GM18867 (cell line): ENCODE measurements around the gene SBF1.
A peak's percentile ranks its signal among the peaks of the same experiment; 100 is the strongest.

Source experiments
- ATAC-seq: cut with Tn5 transposase; IDR thresholded peaks from one replicate; pipeline ENCODE4 v1.9.1; 2021; ENCODE audit warnings: mild to moderate bottlenecking, moderate library complexity; ENCODE audit not compliant: unreplicated experiment

Gene SBF1

DNA sequence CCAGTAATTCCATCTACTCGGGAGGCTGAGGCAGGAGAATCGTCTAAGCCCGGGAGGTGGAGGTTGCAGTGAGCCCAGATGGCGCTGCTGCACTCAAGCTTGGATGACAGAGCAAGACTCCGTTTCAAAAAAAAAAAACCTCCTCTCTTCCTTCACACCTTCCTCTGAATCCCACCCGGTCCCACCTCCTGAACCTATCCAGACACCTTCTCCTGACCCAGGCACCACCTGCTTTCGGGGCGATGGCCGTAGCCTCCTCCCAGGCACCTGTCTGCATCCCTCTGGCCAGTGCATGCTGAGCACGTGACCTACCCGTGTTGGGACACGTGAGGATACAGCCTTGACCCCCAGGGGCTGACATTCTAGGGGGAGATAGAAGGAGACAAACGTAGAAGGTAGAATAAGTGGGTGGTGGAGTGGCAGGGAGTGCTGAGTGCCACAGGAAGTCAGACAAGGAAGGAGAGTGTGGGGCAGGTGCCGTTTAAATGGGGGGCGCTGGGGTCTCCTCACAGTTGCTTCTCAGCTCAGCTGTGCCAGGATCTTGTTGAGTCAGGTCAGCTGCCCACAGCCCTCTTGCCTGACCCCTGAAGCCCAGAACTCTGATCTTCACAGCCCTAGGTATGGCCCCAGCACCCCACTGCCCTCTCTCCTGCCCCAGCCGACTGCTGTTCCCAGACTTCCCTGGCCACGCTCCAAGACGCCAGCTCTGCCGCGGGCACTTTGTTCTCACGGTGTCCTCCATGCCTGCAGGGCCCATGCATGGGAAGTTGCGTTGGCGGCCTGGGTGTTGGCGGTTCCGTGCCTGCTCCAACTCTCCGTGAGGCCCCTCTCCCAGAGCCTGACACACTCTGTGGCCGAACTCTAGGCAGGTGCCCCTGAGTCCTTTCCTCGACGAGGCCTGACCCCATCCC is 10.6 kb upstream of the SBF1 start:
- no peak for ATAC-seq

DNA sequence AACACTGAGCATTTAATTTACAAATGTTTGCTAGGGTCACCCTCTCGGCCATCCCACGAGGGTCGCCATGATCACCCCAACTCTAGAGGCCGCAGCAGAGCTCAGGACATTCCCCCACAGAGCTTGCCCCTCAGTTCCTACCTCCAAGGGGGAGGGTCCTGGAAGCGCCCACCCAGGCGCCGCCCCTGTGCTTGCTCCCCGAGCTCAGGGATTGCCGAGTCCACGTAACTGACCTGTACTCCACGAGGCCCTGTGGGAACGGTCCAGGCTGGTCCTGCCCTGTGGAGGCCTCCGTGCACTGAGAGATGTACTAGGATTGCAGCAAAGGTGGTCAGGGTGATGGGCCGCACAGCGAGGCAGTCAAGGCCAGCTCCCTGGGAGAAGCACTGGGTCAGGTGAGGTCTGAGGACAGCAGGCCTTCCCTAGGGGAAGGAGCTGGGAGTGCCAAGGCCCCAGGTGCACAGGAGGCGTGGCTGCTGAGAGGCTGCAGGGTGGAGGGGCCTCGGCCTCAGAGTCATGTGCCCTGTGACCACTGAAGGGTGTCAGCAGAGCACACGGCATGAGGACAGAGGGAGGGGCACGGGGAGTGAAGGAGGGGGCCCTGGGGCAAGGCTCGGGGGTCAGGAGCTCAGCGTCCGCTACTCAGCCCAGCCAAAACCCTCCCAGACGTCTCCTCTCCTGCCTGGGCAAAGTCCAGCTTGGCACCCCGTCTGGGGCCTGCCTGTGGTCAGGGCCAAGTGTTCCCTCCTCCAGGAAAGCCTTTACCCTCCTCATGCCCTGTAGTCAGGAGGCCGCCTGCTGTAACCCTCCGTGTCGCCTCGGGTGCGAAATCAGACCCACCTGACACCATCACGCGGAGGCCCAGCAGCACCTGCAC is 9.4 kb upstream of the SBF1 start:
- no peak for ATAC-seq

DNA sequence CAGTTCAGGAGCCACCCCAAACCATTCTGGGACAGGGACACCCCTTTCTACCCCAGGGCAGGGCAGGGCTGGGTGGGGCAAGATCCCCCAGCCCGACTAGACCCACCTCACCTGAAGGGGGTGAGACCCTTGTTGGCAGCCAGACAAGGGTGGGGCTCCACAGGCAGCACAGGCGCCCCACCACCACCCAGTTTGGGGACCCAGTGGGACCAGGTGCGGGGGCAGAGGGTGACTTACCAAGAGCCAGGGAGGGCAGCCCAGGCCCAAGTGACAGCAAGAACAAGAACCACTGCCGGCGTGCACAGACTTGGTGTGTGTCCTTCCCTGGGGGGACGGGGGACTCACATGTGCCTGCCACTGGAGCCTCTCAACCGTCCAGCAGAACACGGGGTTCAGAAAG is 8.7 kb upstream of the SBF1 start:
- ATAC-seq = no peak

DNA sequence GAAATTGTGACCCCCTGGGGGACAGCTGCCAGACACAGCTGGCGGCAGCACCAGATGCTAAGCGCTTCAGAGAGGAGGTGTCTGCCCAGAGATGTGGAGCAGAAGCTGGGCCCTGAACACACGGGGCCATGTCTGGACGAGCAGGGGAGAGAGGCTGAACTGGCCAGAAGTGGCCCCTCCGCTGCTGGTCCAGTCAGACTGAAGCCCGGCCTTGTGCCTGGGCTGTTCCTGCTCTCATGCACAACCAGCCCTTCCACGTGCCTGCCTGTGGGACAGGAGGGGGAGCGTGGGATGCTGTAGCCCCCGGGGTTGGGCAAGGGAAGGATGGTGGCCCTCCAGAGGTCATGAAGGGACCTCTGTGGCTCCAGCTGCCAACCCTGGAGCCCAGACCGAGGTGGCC is 8.3 kb upstream of the SBF1 start:
- ATAC-seq = no peak

DNA sequence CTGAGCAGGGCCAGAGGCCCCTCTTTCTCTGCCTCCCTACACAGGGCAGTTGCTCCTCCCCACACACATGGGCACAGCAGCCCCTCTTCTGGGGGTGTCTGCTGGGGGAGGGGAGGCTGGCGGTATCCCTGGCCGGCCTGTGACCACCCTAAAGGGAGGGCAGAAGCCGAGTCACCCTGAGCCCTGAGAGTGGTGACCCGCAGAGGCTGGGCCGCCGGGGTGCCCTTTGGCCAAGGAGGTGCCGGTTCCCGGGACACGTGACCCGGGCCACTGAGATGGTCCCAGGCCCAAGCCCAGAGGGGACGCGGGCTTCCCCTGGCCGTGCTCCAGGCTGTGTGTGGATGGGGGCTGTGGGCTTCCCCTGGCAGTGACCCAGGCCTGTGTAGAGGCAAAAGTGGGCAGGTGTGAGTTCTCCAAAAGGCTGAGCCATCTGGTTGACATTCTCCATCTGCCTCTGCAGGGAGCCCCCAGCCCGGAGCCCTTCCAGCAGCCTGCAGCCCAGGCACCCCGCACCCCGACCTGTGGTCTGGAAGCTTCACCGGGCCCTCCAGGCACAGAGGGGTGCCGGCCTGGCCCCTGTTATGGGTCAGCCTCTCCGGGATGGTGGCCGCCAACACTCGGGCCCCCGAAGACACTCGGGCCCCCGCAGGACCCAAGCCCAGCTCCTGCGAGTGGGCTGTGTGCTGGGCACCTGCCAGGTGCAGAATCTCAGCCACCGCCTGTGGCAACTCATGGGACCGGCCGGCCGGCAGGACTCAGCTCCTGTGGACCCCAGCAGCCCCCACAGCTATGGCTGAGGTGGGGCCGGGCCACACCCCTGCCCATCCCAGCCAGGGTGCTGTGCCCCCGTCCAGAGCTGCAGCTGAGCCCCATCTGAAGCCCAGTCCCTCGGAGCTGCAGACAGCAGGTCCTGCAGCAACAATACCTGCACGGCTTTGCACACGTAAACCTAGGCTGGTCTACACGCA is 7.6 kb upstream of the SBF1 start:
- no peak for ATAC-seq

DNA sequence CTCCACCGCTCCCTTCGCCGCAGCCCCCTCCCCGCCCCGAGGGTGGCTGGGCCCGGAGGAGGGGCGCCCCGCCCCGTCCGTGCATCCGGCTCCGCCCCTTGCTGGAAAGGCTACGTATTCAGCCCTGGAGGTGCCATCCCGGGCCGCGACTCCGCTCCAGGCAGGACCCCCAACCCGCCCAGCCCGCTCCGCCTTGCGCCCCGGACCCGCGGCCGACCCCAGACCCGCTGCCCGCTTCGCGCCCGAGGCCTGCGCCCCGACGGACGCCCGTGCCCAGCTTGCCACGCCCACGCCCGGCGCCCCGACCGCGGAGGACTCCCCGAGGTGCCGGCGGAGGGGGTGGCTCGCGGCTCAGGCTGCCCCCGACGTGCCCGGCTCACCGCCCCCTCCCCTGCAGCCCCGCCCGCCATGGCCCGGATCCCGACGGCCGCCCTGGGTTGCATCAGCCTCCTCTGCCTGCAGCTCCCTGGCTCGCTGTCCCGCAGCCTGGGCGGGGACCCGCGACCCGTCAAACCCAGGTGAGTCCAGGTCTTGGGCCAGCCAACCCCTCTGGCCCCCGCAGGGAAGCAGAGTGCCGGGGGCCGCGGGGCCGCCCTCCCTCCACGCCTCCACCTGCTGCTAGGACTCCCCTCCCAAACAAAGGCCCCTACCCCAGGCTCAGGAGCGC is 6.7 kb upstream of the SBF1 start, which contains the start of gene ADM2:
Gene ADM2 (plus strand): TSS at position 104 of the 667 bp plus-strand sequence. CDS start 305 bp downstream, at position 409.
- ATAC-seq = no peak

DNA sequence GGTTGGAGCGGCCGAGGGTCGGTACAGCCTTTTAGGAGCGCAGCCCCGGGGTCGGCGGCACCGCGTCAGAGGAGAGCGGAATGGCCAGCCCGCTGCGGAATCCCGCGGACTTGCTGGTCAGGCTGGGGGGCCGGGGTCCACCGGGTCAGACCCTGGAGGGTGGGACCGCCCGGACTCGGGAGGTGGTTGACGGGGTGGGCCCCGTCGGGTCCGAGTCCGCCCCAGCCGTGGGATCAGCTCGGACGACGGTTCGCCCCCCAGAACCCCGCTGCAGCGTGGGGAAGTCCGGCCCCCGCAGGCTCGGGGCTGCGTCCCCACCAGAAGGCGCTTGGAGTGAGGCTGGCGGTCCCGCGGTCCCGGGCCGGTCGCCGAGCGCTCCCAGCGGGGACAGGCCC is 6.2 kb upstream of the SBF1 start:
- ATAC-seq = no peak

DNA sequence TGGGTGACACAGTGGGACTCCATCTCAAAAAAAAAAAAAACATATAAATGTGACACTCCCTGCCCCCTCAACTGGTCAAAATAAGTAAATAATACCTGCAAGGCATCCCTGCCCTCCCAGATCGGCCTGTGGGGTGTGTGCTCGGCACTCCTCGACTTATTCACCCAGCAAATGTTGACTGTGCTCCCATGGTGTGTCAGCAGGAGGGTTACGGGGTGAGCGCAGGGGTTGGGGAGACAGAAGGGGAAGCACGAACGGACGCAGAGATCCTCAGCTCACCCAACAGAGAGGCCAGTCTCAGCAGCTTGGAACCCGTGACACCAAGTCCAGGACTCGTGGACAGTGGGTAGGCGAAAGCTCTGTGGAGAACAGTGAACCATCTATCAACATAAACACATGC is 4.9 kb upstream of the SBF1 start:
- ATAC-seq = no peak

DNA sequence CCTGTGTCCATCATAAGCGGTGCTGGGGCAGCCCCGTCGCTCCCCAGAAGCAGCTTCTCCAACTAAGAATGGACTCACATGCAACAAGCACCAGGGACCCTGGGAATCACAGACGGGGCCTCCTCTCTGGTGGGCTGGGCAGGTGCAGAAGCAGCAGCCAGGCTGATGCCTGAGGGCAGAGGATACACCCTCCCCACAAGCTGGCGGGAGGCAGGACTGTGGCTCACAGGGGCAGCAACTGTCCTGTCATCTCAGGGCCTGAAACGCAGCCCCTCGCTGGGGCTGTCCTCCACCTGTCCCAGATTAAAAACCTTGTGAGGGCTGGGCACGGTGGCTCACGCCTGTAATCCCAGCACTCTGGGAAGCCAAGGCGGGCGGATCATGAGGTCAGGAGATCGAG is 3.1 kb upstream of the SBF1 start:
- no peak for ATAC-seq

DNA sequence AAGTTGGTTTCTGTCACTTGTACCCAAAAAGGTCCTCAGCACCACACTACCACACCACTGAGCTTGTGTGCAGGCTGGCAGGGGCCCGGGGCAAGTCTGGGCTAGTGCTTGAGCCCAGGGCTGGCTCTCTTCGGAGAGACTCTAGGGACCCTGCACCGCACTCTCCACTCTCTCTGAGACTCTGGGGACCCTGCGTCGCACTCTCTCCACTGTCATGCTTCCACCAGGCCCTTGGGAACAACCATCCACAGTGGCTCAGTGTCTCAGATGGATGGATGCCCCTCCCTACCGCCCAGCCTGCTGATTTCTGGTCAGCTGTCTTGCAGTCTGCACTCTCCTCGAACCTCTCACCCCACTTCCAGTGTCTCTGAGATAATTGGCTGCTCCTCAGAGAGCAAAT is 2.0 kb upstream of the SBF1 start:
- no peak for ATAC-seq

DNA sequence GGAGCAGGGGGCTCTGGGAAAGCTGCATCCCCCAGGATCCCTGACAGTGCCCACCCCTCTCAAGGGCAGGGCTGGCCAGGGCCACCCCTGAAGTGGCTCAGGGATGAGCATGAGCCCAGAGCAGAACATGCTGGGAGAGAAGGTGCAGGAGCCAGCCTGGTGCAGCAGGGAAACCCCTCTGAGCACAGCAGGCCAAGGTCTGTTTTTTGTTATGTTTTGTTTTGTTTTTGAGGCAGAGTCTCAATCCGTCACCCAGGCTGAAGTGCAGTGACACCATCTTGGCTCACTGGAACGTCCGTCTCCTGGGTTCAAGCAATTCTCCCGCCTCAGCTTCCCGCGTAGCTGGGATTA is 792 bp upstream of the SBF1 start:
- ATAC-seq = no peak

DNA sequence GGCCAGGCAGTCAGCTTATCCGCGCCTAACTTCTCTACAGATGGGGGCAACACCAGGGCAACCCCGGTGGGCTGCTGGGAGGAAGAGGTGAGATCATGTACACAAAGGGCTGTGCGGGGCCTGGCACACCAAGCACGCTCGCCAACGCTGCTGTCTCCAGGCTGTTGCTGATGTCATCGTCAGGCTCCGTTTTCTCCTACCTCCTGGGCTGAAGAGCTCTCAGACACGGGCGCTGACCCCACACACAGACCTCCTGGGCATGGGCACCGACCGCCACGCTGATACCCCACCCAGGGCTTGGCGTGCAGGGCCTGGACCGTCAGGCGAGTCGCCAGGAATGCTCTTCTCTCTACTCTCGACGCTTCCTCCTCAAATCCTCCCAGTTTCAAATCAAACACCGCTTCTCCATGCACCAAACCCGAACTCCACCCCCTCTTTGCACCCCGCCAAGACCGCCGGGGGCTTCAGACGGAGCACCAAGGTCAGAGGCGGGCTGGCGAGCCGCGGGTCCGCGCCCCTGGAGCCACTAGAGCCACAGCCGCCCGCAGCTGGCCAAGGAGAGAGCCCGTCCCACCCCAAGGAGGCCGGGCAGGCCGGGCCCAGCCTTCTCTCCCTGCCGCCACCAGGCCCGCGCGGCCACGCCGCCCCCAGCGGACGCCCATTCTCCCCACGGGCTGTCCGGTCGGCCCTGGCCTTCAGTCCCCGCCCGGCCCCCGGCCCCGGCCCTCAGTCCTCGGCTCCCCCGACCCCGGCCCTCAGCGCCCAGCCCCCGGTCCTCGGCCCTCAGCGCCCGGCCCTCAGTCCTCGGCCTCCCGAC is 772 bp downstream of the SBF1 start:
- no peak for ATAC-seq

DNA sequence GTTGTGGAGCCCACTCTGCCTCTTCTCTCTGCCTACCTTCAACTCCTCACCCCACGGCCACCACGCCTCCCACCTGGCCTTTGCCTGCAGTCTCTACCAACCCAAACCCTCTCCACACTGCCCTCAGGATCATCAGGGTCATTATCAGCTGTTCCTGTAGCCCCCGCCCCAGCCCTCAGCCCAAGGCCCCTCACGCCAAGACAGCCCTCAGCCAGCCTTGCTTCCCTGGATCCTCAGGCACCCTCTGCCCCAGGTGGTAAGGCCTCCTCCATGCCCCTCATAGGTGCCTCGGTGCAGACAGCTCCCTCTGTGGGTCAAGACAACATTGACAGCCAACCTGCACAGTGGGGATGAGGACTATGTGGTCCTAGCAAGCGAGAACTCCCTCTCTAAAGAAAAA is 1.7 kb downstream of the SBF1 start:
- ATAC-seq = no peak

DNA sequence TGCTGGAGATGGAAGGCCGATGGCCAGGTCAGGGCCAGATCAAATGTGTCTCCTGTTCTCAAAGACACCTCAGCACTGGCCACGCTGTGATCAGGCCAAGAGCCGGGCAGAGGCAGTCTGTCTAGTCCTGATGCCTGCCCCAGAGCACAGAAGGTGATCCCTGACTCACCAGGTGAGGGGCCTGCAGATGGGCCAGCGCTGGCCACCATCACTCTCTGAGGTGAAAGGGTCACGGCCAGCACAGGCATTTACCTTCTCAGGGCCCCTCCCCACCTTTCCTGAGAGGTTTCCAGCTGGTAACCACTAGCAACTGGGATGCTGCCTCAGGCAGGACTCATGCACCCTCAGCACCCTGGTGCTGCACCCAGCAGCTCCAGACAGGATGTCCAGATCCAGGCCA is 2.9 kb downstream of the SBF1 start:
- ATAC-seq = no peak

DNA sequence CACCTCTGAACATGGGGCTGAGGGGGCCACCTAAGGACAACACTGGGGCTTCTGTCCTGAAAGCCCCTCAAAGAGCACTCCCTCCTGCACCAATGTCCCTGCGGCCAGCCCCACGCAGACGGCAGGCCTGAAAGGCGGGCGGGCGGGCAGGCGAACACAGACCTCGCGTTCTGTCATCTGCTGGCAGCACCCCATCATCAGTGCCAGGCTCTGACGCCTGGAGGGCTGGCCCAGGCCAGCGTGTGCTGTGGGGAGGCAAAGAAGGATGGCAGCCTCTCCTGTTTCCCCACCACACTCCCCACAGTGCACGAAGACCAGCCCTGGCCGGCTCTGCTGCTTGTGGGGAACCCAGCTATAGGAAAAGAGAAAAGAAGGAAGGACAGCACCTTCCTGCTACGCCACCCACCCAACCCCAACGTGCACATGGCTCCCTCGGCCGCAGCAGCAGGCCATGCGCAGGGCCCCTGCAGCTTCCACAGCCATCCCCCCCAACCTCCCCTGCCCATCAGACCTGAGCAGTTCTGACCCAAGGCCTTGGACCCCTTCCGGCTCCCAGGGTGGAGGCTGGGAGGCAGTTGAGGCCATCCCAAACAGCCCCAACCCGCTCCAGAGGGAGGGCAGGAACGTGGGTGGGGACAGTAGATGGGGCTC is 3.5 kb downstream of the SBF1 start:
- ATAC-seq = no peak

DNA sequence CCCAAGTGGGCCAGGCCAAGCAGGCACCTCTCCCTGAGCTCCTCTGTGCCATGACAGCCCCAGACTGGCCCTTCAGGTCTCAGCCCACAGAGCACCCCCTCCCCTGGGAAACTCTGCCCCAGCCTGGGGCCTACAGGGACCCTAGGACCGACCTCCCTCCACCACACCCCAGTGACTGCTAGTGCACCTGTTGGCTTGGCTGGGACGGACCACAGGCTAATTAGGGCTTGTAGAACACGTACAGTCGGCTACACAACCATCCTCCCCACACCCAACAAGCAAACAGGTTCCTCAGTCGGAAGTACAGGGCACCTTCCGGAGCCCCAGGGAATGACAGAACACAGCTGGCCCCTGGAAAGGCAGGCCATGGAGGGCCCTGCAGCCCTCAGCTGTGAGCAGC is 4.3 kb downstream of the SBF1 start:
- ATAC-seq = no peak

DNA sequence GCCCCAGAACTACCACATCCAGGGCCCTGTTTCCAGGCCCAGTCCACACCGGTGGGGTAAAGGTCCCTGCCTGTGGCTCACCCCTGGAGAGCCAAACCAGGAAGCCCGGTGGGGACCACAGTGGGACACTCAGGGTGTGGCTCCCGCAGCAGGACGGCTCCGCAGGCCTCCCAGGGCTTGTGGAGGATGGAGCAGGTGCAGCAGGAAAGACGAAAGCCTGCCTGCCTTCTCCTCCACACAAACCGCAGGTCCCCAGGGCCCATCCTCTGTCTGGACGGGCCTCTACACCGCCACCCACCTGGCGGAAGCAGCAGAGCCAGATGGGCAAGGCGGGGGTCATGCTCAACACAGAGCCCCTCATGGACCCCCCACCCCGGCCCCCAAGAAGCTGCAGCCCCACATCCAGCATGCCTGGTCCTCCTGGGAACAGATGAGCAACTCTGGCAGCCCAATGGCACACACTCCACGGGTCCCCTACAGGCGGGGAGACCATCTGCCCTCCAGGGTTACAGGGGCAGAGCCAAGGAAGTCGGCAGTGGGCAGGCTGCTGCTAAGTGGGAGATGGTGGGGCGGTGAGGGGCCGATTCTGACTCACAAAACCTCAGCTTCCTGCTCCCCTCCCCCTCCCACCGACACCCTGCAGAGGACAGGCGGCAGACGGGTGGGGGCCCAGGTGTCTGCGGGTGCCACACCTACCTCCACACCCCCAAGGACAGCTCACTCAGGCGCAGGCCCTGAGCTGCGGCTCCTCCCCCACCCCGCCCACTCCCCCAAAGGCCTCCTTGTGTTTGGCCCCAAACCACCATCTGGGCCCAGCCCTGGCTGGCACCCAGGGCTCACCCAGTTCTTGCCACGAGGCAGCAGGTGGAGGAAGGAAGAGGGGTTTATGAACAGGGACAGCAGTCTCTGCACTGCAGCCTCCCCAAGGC is 5.2 kb downstream of the SBF1 start:
- ATAC-seq = peak; percentile 55

DNA sequence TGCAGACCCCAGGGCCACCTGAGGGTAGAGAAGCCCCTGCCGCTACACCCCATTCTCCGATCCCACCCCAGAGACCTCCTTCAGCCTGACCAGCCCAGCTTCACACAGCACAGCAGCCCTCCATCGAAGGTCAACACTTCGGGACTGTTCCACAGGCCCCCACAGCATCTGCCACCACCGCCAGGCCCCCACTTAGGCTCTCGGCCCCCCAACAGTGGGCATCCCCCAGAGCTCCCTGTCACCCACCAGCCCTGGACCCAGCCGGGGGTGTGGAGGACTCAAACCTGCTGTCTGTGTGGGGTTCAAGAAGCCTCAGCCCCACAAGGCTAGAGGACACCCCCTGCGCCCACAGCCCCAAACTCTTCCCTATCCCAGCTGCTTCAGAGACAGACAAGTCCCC is 6.2 kb downstream of the SBF1 start:
- ATAC-seq = no peak
